WTC11 (cell line): ENCODE results near the gene RSPO1. TPM values are rescaled to one million over a fixed set of nuclear protein-coding genes. Genes with fewer than 3 reads are reported as not detected.

Experiments
- ATAC-seq: fragments of 200-7000 bp; cut with Tn5 transposase; 2 replicates; pipeline ENCODE4 v1.10.0; 2021; ENCODE audit warnings: mild to moderate bottlenecking, moderate library complexity
- CTCF ChIA-PET: fragments of 300-600 bp; sonication (Branson Sonifier 250); formaldehyde crosslinking; loops from one replicate; lab custom pipeline; 2021; ENCODE audit warnings: antibody characterized with exemption; lab: Charles Lee
- POLR2A ChIA-PET: fragments of 350-600 bp; sonication (Branson Sonifier 250); formaldehyde crosslinking; loops from one replicate; lab custom pipeline; 2021; ENCODE audit warnings: antibody characterized with exemption; lab: Charles Lee
- DNase-seq: peaks from one replicate; pipeline ENCODE4 v3.0.0; 2021; ENCODE audit warnings: low spot score
- H3K27ac Mint-ChIP-seq: 2 replicates; pipeline ENCODE4 v1.8.0; 2021; ENCODE audit warnings: mixed read lengths
- H3K27me3 Mint-ChIP-seq: 2 replicates; pipeline ENCODE4 v1.8.0; 2021; ENCODE audit warnings: low read depth, mild to moderate bottlenecking, moderate library complexity, mixed read lengths
- H3K36me3 Mint-ChIP-seq: 2 replicates; pipeline ENCODE4 v1.8.0; 2021; ENCODE audit warnings: mixed read lengths
- H3K4me1 Mint-ChIP-seq: 2 replicates; pipeline ENCODE4 v1.8.0; 2022; ENCODE audit warnings: mixed read lengths
- H3K4me3 Mint-ChIP-seq: 2 replicates; pipeline ENCODE4 v1.8.0; 2021; ENCODE audit warnings: mild to moderate bottlenecking, moderate library complexity, mixed read lengths
- H3K9me3 Mint-ChIP-seq: 2 replicates; pipeline ENCODE4 v1.8.0; 2021; ENCODE audit warnings: mixed read lengths
- ARID4B ChIP-seq: sonication (generic); formaldehyde crosslinking; IDR thresholded peaks from 2 replicates; pipeline ENCODE4 v1.8.0; 2023; ENCODE audit warnings: missing genetic modification reagents, mild to moderate bottlenecking, borderline replicate concordance
- ATF6 ChIP-seq: sonication (generic); formaldehyde crosslinking; IDR thresholded peaks from 2 replicates; pipeline ENCODE4 v1.8.1; 2023; ENCODE audit warnings: mild to moderate bottlenecking, missing genetic modification reagents
- CREB1 ChIP-seq: sonication (generic); formaldehyde crosslinking; IDR thresholded peaks from 2 replicates; pipeline ENCODE4 v1.8.0; 2023; ENCODE audit warnings: mild to moderate bottlenecking, missing genetic modification reagents
- CREM ChIP-seq: sonication (generic); formaldehyde crosslinking; IDR thresholded peaks from 2 replicates; pipeline ENCODE4 v1.8.1; 2022; ENCODE audit warnings: mild to moderate bottlenecking, missing genetic modification reagents, moderate library complexity
- EMX1 ChIP-seq: fragments of 250-450 bp; sonication (Bioruptor Pico); IDR thresholded peaks from 2 replicates; pipeline ENCODE4 v1.8.0; 2021; ENCODE audit warnings: mild to moderate bottlenecking
- ESRRA ChIP-seq: sonication (generic); formaldehyde crosslinking; IDR thresholded peaks from 2 replicates; pipeline ENCODE4 v1.8.1; 2022; ENCODE audit warnings: mild to moderate bottlenecking, missing genetic modification reagents, borderline replicate concordance
- JUN ChIP-seq: sonication (generic); formaldehyde crosslinking; IDR thresholded peaks from 2 replicates; pipeline ENCODE4 v1.8.0; 2023; ENCODE audit warnings: mild to moderate bottlenecking, missing genetic modification reagents
- MYBL2 ChIP-seq: sonication (generic); formaldehyde crosslinking; IDR thresholded peaks from 2 replicates; pipeline ENCODE4 v1.8.1; 2023; ENCODE audit warnings: mild to moderate bottlenecking, moderate library complexity, missing genetic modification reagents
- NFE2L1 ChIP-seq: sonication (generic); formaldehyde crosslinking; IDR thresholded peaks from 2 replicates; pipeline ENCODE4 v1.8.1; 2023; ENCODE audit warnings: missing genetic modification reagents
- SMAD4 ChIP-seq: sonication (generic); formaldehyde crosslinking; IDR thresholded peaks from 2 replicates; pipeline ENCODE4 v1.8.0; 2022; ENCODE audit warnings: mild to moderate bottlenecking, missing genetic modification reagents
- SOX15 ChIP-seq: fragments of 250-450 bp; sonication (Bioruptor Pico); IDR thresholded peaks from 2 replicates; pipeline ENCODE4 v1.9.0; 2021; ENCODE audit warnings: mild to moderate bottlenecking
- TCF7 ChIP-seq: sonication (generic); formaldehyde crosslinking; IDR thresholded peaks from 2 replicates; pipeline ENCODE4 v1.8.0; 2022; ENCODE audit warnings: mild to moderate bottlenecking, low read depth, missing genetic modification reagents, moderate library complexity
- TP53 ChIP-seq: sonication (generic); formaldehyde crosslinking; IDR thresholded peaks from 2 replicates; pipeline ENCODE4 v1.8.1; 2023; ENCODE audit warnings: mild to moderate bottlenecking, missing genetic modification reagents
- USF1 ChIP-seq: sonication (generic); formaldehyde crosslinking; IDR thresholded peaks from 2 replicates; pipeline ENCODE4 v1.8.0; 2022; ENCODE audit warnings: mild to moderate bottlenecking, missing genetic modification reagents
- ZBTB43 ChIP-seq: sonication (generic); formaldehyde crosslinking; IDR thresholded peaks from 2 replicates; pipeline ENCODE4 v1.8.1; 2023; ENCODE audit warnings: mild to moderate bottlenecking, missing genetic modification reagents
- ZNF317 ChIP-seq: sonication (generic); formaldehyde crosslinking; IDR thresholded peaks from 2 replicates; pipeline ENCODE4 v1.8.1; 2023; ENCODE audit warnings: low read depth, mild to moderate bottlenecking, moderate library complexity, missing genetic modification reagents, borderline replicate concordance
- ZNF396 ChIP-seq: fragments of 250-450 bp; sonication (Bioruptor Pico); IDR thresholded peaks from 2 replicates; pipeline ENCODE4 v1.8.0; 2021; ENCODE audit warnings: mild to moderate bottlenecking, moderate library complexity, borderline replicate concordance
- ZNF416 ChIP-seq: fragments of 250-450 bp; sonication (Bioruptor Pico); IDR thresholded peaks from 2 replicates; pipeline ENCODE4 v1.9.0; 2021; ENCODE audit warnings: mild to moderate bottlenecking, inconsistent platforms
- total RNA-seq: library from RNA; stranded (reverse); gene quantifications from 3 replicates; pipeline ENCODE4 v1.2.3, GENCODE V29; 2021
- TF ChIP-seq, protein P1 (sequence below): fragments of 250-450 bp; sonication (Bioruptor Pico); IDR thresholded peaks from 2 replicates; pipeline ENCODE4 v1.9.0; 2021; ENCODE audit warnings: moderate library complexity, mild to moderate bottlenecking, inconsistent platforms, borderline replicate concordance
- TF ChIP-seq, protein P2 (sequence below): fragments of 250-450 bp; sonication (Bioruptor Pico); IDR thresholded peaks from 2 replicates; pipeline ENCODE4 v1.9.0; 2021; ENCODE audit warnings: mild to moderate bottlenecking
- TF ChIP-seq, protein P3 (sequence below): fragments of 250-450 bp; sonication (Bioruptor Pico); IDR thresholded peaks from 2 replicates; pipeline ENCODE4 v1.8.0; 2021; ENCODE audit warnings: mild to moderate bottlenecking

Gene RSPO1
- total RNA-seq, 1 experiment from 2014 or later, result 0.13 TPM

- ChIA-PET POLR2A (no interaction called here), CTCF (interaction anchor here (1.2 kb wide), 1 partner anchor 55 kb away, joined by 4 read pairs; no protein-coding TSS in a partner anchor)
- Mint-ChIP-seq H3K9me3 (no peaks in the 10 kb centered on the region), H3K36me3 (no peaks in the 10 kb centered on the region), H3K4me3 (no peak overlapping the region), H3K4me1 (peaks cover 16% of the 10 kb centered on the region), H3K27ac (no peak overlapping the region), H3K27me3 (peaks cover 13% of the 10 kb centered on the region)
- no peak for DNase-seq
- TF ChIP-seq EMX1 (no peak), NFE2L1 (no peak), ZNF317 (no peak), SOX15 (CRISPR knock-in tag) (no peak), TP53 (CRISPR knock-in tag) (no peak), ZNF396 (CRISPR knock-in tag) (no peak), CREB1 (CRISPR knock-in tag) (no peak), ATF6 (CRISPR knock-in tag) (no peak), ZNF416 (CRISPR knock-in tag) (no peak), JUN (CRISPR knock-in tag) (no peak)
- TF ChIP-seq, protein P1, sequence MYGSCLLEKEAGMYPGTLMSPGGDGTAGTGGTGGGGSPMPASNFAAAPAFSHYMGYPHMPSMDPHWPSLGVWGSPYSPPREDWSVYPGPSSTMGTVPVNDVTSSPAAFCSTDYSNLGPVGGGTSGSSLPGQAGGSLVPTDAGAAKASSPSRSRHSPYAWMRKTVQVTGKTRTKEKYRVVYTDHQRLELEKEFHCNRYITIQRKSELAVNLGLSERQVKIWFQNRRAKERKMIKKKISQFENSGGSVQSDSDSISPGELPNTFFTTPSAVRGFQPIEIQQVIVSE (CRISPR knock-in tag), result no peak
- TF ChIP-seq, protein P2, sequence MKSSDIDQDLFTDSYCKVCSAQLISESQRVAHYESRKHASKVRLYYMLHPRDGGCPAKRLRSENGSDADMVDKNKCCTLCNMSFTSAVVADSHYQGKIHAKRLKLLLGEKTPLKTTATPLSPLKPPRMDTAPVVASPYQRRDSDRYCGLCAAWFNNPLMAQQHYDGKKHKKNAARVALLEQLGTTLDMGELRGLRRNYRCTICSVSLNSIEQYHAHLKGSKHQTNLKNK (CRISPR knock-in tag), result no peak
- TF ChIP-seq, protein P3, sequence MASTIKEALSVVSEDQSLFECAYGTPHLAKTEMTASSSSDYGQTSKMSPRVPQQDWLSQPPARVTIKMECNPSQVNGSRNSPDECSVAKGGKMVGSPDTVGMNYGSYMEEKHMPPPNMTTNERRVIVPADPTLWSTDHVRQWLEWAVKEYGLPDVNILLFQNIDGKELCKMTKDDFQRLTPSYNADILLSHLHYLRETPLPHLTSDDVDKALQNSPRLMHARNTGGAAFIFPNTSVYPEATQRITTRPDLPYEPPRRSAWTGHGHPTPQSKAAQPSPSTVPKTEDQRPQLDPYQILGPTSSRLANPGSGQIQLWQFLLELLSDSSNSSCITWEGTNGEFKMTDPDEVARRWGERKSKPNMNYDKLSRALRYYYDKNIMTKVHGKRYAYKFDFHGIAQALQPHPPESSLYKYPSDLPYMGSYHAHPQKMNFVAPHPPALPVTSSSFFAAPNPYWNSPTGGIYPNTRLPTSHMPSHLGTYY, result no peak
- ATAC-seq, result no peak
These were observed 23.8 kb upstream of the RSPO1 start for GRCh38 chr1:37658486-37658885.

GRCh38 chr1:37657620-37658412 lies 23.1 kb upstream of the RSPO1 start:
- CTCF ChIA-PET, result interaction anchor here (1.2 kb wide), 1 partner anchor 55 kb away, joined by 4 read pairs; no protein-coding TSS in a partner anchor
- peaks cover 13% of the 10 kb centered on the region for H3K27me3 Mint-ChIP-seq
- no peak overlapping the region for H3K4me3 Mint-ChIP-seq
- no peak overlapping the region for H3K27ac Mint-ChIP-seq
- H3K36me3 Mint-ChIP-seq, result no peaks in the 10 kb centered on the region
- no peaks in the 10 kb centered on the region for H3K9me3 Mint-ChIP-seq
- POLR2A ChIA-PET, result no interaction called here
- ATAC-seq (no peak), DNase-seq (no peak)
- peaks cover 16% of the 10 kb centered on the region for H3K4me1 Mint-ChIP-seq
- TF ChIP-seq MYBL2 (no peak), ZBTB43 (CRISPR knock-in tag) (no peak), TCF7 (CRISPR knock-in tag) (no peak), ARID4B (no peak), SMAD4 (CRISPR knock-in tag) (no peak), USF1 (CRISPR knock-in tag) (no peak), ESRRA (no peak), CREM (CRISPR knock-in tag) (no peak)
- TF ChIP-seq, protein P2 (CRISPR knock-in tag), result no peak
